GM12892 (cell line): ENCODE results near the gene ERC1.

ENCODE experiments used
- POLR2A ChIP-seq: IDR thresholded peaks from 2 replicates; pipeline ENCODE4 v1.6.1; 2011; ENCODE audit warnings: low read depth, low read length, control low read depth
- POLR2AphosphoS5 ChIP-seq: IDR thresholded peaks from 2 replicates; pipeline ENCODE4 v1.6.1; 2011; ENCODE audit warnings: low read depth, low read length, control low read depth
- TAF1 ChIP-seq: IDR thresholded peaks from 2 replicates; pipeline ENCODE4 v1.6.1; 2011; ENCODE audit warnings: low read depth, mild to moderate bottlenecking, control low read depth, low read length, borderline replicate concordance

GRCh38 chr12:1195513-1195912 lies 204.5 kb downstream of the ERC1 start:
- TF ChIP-seq POLR2A, result no peak
- TF ChIP-seq TAF1, result no peak
- TF ChIP-seq POLR2AphosphoS5, result no peak
